ENCODE results near the gene ARFGAP3. TPM values are rescaled to one million over a fixed set of nuclear protein-coding genes. Genes with fewer than 3 reads are reported as not detected.
A peak's percentile ranks its signal among the peaks of the same experiment; 100 is the strongest.
"Not testable (repeated sequence)": the region's sequence is repeated elsewhere in the genome, so short reads cannot be mapped to it uniquely, and the experiment has no call there.

Gene ARFGAP3
- polyA plus RNA-seq, 2 of the 4 experiments (the other 2 are of a cell fraction) = 19.1 to 39.0 TPM

GRCh38 chr22:42760806-42761565, 96.1 kb downstream of the ARFGAP3 start:
- WGBS (ENCODE audit: missing lambda C conversion rate) = 85% methylated on average over 9 of the region's 18 CpGs
- H3K27ac ChIP-seq = peak overlapping the region; percentile 76 to 91; a peak in 5 of 6 replicates
- TF ChIP-seq ELK1 (IDR thresholded peaks at IDR 0.05; ENCODE audit: low read depth, low read length) = no peak
- no peak for TF ChIP-seq SMC3 (IDR thresholded peaks at IDR 0.05)
- no peak for TF ChIP-seq ZNF302 (CRISPR knock-in tag; IDR thresholded peaks at IDR 0.05)
- no peak for TF ChIP-seq RFX5 (IDR thresholded peaks at IDR 0.05)
- no peak for TF ChIP-seq JUN (IDR thresholded peaks at IDR 0.05)
- TF ChIP-seq FOXS1 (CRISPR knock-in tag; IDR thresholded peaks at IDR 0.05) = no peak

GRCh38 chr22:42758931-42759629, 98.0 kb downstream of the ARFGAP3 start:
- 74% methylated on average over 21 of the region's 23 CpGs for WGBS (ENCODE audit: missing lambda C conversion rate)
- H3K4me3 ChIP-seq = no peak overlapping the region
- POLR2A ChIA-PET = no interaction called here

More at GRCh38 chr22:42760806-42761565, 96.1 kb downstream of the ARFGAP3 start:
- ATAC-seq (0 out of 6 replicates have a peak, but pooled peaks of 1 of the 2 experiments have one; percentile 31), DNase-seq (ENCODE audit: low read depth in 1 of 2, low spot score in 1 of 2) (no peak), FAIRE-seq (no peak)
- H3K4me2 ChIP-seq = no peak overlapping the region
- no peak overlapping the region for H3K4me3 ChIP-seq
- ChIA-PET POLR2A (no interaction called here), CTCF (interaction anchor here (0.8 to 1.0 kb wide), 2 partner anchors 10 to 19 kb away, joined by 3 read pairs; no protein-coding TSS in a partner anchor)
- H3K4me1 ChIP-seq = peaks cover 35% of the 10 kb centered on the region
- H3K9me3 ChIP-seq = no peaks in the 10 kb centered on the region

DNA sequence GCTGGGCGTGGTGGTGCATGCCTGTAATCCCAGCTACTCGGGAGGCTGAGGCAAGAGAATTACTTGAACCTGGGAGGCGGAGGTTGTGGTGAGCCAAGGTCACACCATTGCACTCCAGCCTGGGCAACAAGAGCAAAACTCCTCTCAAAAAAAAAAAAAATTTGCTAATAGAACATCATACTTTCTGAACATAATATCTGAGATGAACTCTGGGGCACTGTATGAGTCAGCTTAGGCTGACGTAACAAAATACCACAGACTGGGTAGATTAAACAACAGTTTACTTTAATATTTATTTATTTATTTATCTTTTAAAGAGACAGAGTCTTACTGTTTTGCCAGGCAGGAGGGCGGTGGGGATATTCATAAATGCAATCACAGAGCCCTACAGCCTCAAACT, 101.5 kb downstream of the ARFGAP3 start:
- Histone ChIP-seq H3K4me2 (peak overlapping the region; percentile 78), H3K4me1 (peaks cover 73% of the 10 kb centered on the region), H3K27ac (peak overlapping the region; percentile 91 to 97)
- DNase-seq (ENCODE audit: low read depth in 1 of 2, low spot score in 1 of 2) (peak in 1 of 2 experiments; percentile 91), ATAC-seq (peak; percentile 47 to 73; a peak in 5 of 6 replicates)
- WGBS (ENCODE audit: missing lambda C conversion rate) = 0% methylated on average over 5 of the region's 5 CpGs
- FAIRE-seq; H3K9me3 ChIP-seq; POLR2A ChIA-PET; H3K4me3 ChIP-seq; TF ChIP-seq FOSL2 (IDR thresholded peaks at IDR 0.05): not testable (repeated sequence)
- TF ChIP-seq FOSL2 (CRISPR knock-in tag; IDR thresholded peaks at IDR 0.05) = peak; percentile 81
- TF ChIP-seq CEBPB (IDR thresholded peaks at IDR 0.05) = peak in 1 of 2 experiments; percentile 44; a peak in 2 of 4 replicates
- TF ChIP-seq GATA3 (IDR thresholded peaks at IDR 0.05; ENCODE audit: borderline replicate concordance) = peak; percentile 44; the same call in 1 of the 2 replicates
- peak; percentile 37 to 41; a peak in 1 of 5 replicates for TF ChIP-seq JUN (IDR thresholded peaks at IDR 0.05)
- 0 out of 5 replicates have a peak, but pooled peaks of 1 of the 2 experiments have one; percentile 11 for TF ChIP-seq RAD21 (conservative IDR thresholded peaks at IDR 0.05 in 1 of 2, IDR thresholded peaks at IDR 0.05 in 1 of 2)
- TF ChIP-seq JUNB (IDR thresholded peaks at IDR 0.05) = peak; percentile 60
- 0 out of 3 replicates have a peak, but pooled peaks have one; percentile 18 for TF ChIP-seq SMC3 (IDR thresholded peaks at IDR 0.05)
- TF ChIP-seq HEYL (CRISPR knock-in tag; IDR thresholded peaks at IDR 0.05) = peak; percentile 84; the same call in 1 of the 2 replicates
- CTCF ChIA-PET = interaction anchor here (1.2 to 1.5 kb wide), 2 partner anchors 9 to 101 kb away, joined by 3 to 4 read pairs; no protein-coding TSS in a partner anchor

More at GRCh38 chr22:42758931-42759629, 98.0 kb downstream of the ARFGAP3 start:
- Histone ChIP-seq H3K27ac (peak overlapping the region; percentile 76 to 91), H3K4me2 (peak overlapping the region; percentile 46), H3K9me3 (no peaks in the 10 kb centered on the region), H3K4me1 (peaks cover 45% of the 10 kb centered on the region)
- peak in 1 of 2 experiments; percentile 64 for DNase-seq (ENCODE audit: low read depth in 1 of 2, low spot score in 1 of 2)
- no peak for FAIRE-seq
- TF ChIP-seq FOSL2 (IDR thresholded peaks at IDR 0.05) (no peak), FOSL2 (CRISPR knock-in tag; IDR thresholded peaks at IDR 0.05) (peak; percentile 43), GATA3 (IDR thresholded peaks at IDR 0.05; ENCODE audit: borderline replicate concordance) (no peak), HEYL (CRISPR knock-in tag; IDR thresholded peaks at IDR 0.05) (no peak), ATOH8 (CRISPR knock-in tag; IDR thresholded peaks at IDR 0.05; ENCODE audit: low read depth) (no peak)
- CTCF ChIA-PET = no interaction called here
- ATAC-seq = peak in 1 of 2 experiments; percentile 17; a peak in 2 of 6 replicates
